Liver (tissue), 3 donors: ENCODE data around the gene NCAPD2.

Source experiments
- EGR1 ChIP-seq, 2 donors: IDR thresholded peaks; 2 replicates each; pipeline ENCODE4 v1.6.1; 2016 to 2018; ENCODE audit warnings: antibody characterized with exemption in 2 of 2, low read depth in 2 of 2
- FOXA2 ChIP-seq: IDR thresholded peaks from 2 replicates; pipeline ENCODE4 v1.6.1; 2016; ENCODE audit warnings: antibody characterized with exemption
- JUND ChIP-seq, 2 donors: IDR thresholded peaks; 2 replicates each; pipeline ENCODE4 v1.6.1; 2016; ENCODE audit warnings: antibody characterized with exemption in 2 of 2
- RAD21 ChIP-seq, 2 donors: IDR thresholded peaks; 2 replicates each; pipeline ENCODE4 v1.6.1; 2016; ENCODE audit warnings: antibody characterized with exemption in 2 of 2, mild to moderate bottlenecking in 2 of 2
- RXRA ChIP-seq, 2 donors: IDR thresholded peaks; 2 replicates each; pipeline ENCODE4 v1.6.1; 2017 to 2018; ENCODE audit warnings: antibody characterized with exemption in 2 of 2, mild to moderate bottlenecking in 1 of 2
- TF ChIP-seq, protein P1 (sequence below): fragments of 150-350 bp; IDR thresholded peaks from 2 replicates; pipeline ENCODE4 v1.5.1; 2017; ENCODE audit warnings: improper control_type of control experiment, low read depth, low read length; ENCODE audit not compliant: missing input control
- TF ChIP-seq, protein P2 (sequence below): IDR thresholded peaks from 2 replicates; pipeline ENCODE4 v1.6.1; 2016; ENCODE audit warnings: antibody characterized with exemption
- donor health status: healthy.
- donor health status: healthy.

DNA sequence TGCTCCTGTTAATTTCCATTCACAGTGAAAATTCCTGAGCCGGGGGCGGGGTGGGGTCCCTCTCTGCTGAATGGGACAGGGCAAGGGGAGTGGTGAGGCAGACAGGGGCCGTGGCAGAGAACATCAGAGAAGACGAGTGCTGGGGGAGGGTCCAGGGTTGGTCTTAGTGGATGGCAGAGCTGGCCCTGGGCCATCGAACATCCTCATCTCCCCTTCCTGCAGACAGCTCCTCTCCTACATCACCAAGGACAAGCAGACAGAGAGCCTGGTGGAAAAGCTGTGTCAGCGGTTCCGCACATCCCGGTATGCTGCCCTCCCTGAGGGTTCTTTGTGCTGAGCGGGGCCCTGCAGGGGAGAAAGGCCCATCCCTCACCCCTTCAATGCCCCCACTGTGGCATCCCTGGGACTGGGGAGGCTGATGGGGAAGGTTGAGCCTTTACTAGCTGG lies 35.4 kb downstream of the NCAPD2 start:
- TF ChIP-seq EGR1 (IDR thresholded peaks at IDR 0.05; ENCODE audit: low read depth in 2 of 2) (no peak), RAD21 (IDR thresholded peaks at IDR 0.05) (no peak), FOXA2 (no peak), JUND (IDR thresholded peaks at IDR 0.05) (no peak), RXRA (IDR thresholded peaks at IDR 0.05) (no peak)
- TF ChIP-seq, protein P1, sequence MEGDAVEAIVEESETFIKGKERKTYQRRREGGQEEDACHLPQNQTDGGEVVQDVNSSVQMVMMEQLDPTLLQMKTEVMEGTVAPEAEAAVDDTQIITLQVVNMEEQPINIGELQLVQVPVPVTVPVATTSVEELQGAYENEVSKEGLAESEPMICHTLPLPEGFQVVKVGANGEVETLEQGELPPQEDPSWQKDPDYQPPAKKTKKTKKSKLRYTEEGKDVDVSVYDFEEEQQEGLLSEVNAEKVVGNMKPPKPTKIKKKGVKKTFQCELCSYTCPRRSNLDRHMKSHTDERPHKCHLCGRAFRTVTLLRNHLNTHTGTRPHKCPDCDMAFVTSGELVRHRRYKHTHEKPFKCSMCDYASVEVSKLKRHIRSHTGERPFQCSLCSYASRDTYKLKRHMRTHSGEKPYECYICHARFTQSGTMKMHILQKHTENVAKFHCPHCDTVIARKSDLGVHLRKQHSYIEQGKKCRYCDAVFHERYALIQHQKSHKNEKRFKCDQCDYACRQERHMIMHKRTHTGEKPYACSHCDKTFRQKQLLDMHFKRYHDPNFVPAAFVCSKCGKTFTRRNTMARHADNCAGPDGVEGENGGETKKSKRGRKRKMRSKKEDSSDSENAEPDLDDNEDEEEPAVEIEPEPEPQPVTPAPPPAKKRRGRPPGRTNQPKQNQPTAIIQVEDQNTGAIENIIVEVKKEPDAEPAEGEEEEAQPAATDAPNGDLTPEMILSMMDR: no peak
- TF ChIP-seq, protein P2, sequence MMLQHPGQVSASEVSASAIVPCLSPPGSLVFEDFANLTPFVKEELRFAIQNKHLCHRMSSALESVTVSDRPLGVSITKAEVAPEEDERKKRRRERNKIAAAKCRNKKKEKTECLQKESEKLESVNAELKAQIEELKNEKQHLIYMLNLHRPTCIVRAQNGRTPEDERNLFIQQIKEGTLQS: no peak
